Thymus (tissue), 11 donors: ENCODE measurements around the gene NEAT1. TPM values are rescaled to one million over a fixed set of nuclear protein-coding genes. Genes with fewer than 3 reads are reported as not detected.

Experiments
- DNase-seq, 9 donors: peaks; one replicate each; pipeline ENCODE4 v3.0.0-alpha.2; 2013; ENCODE audit warnings: low spot score in 9 of 9, low read depth in 6 of 9, missing footprints in 1 of 9
- H3K27ac ChIP-seq, 2 donors: one replicate each; pipeline ENCODE4 v1.5.1; 2013; ENCODE audit warnings: control low read depth in 1 of 2, low read depth in 1 of 2, low read length in 1 of 2, mild to moderate bottlenecking in 1 of 2, moderate library complexity in 1 of 2
- H3K27me3 ChIP-seq, 2 donors: one replicate each; pipeline ENCODE4 v1.5.1; 2013; ENCODE audit warnings: low read length in 1 of 2; ENCODE audit not compliant: control insufficient read depth in 2 of 2, insufficient read depth in 1 of 2
- H3K36me3 ChIP-seq, 2 donors: one replicate each; pipeline ENCODE4 v1.5.1; 2013; ENCODE audit warnings: low read length in 1 of 2, mild to moderate bottlenecking in 1 of 2, moderate library complexity in 1 of 2; ENCODE audit not compliant: control insufficient read depth in 2 of 2, insufficient read depth in 2 of 2
- H3K4me1 ChIP-seq, 2 donors: one replicate each; pipeline ENCODE4 v1.5.1; 2013; ENCODE audit warnings: low read length in 2 of 2; ENCODE audit not compliant: control insufficient read depth in 2 of 2, insufficient read depth in 2 of 2
- H3K4me3 ChIP-seq, 2 donors: one replicate each; pipeline ENCODE4 v1.5.1; 2013; ENCODE audit warnings: low read length in 2 of 2, control low read depth in 1 of 2, mild to moderate bottlenecking in 1 of 2
- H3K9me3 ChIP-seq, 2 donors: one replicate each; pipeline ENCODE4 v1.5.1; 2013; ENCODE audit warnings: low read length in 1 of 2, mild to moderate bottlenecking in 1 of 2; ENCODE audit not compliant: control insufficient read depth in 2 of 2, insufficient read depth in 1 of 2
- WGBS: extraction: QIAGEN DNeasy Blood & Tissue Kit; methylation state at CpG from one replicate; pipeline ENCODE4 v1.1.7; 2013; 5-methylcytosine and 5-hydroxymethylcytosine counted together
- polyA plus RNA-seq: library from polyadenylated mRNA; stranded (reverse); fragments of 200-250 nt; gene quantifications from one replicate; pipeline ENCODE4 v1.2.3, GENCODE V29; 2013
- total RNA-seq: library from RNA; stranded (reverse); fragments of 120-200 nt; gene quantifications from one replicate; pipeline ENCODE4 v1.2.4, GENCODE V29; 2013
- donor health status: healthy.

The NEAT1 gene
- total and polyA plus RNA-seq, 2 donors: 9.2 to 3,325 TPM

DNA sequence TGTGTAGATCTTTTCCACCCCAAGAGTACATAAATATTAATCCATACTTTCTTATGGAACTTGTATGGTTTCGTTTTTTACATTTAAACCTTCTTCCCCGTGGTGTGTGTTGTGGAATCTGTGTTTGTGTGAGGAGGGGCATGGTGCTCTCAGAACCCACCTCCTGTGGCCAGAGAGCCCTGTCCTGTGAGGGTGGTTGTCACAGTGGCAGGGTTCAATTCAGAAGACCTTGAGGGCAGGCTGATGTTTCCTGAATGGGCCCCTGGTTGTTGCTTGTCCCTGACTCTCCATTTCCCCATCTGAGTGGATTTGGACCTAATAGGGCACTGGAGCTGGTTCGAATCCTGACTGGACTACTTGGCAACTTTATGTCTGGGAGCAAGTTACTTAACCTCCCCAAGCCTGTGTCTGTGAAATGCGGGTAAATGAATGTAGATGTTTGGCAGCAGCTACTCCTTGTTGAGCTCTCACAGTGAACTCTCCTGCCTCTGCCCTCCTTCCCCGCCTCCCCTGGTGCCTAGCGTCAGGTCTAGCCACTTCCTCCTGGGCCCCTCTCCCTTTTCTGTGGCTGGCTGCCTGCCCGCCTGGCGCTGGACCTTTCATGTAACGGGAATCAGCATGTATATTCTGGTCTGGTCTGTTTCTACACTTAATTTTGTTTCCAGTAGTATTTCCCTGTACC is 7.3 kb downstream of the NEAT1 start:
- H3K4me3 ChIP-seq: peak overlapping the region; percentile 6 to 18
- H3K27ac ChIP-seq: peak overlapping the region; percentile 90 to 94
- H3K36me3 ChIP-seq: peaks cover 8 to 12% of the 10 kb centered on the region in 2 donors
- peak in 3 of 9 donors; percentile 30 to 79 (median 60) for DNase-seq
- 4% methylated on average over 9 of the region's 9 CpGs for WGBS
- H3K27me3 ChIP-seq: no peaks in the 10 kb centered on the region
- peaks cover 32 to 53% of the 10 kb centered on the region in 2 donors for H3K4me1 ChIP-seq
- H3K9me3 ChIP-seq: no peaks in the 10 kb centered on the region

DNA sequence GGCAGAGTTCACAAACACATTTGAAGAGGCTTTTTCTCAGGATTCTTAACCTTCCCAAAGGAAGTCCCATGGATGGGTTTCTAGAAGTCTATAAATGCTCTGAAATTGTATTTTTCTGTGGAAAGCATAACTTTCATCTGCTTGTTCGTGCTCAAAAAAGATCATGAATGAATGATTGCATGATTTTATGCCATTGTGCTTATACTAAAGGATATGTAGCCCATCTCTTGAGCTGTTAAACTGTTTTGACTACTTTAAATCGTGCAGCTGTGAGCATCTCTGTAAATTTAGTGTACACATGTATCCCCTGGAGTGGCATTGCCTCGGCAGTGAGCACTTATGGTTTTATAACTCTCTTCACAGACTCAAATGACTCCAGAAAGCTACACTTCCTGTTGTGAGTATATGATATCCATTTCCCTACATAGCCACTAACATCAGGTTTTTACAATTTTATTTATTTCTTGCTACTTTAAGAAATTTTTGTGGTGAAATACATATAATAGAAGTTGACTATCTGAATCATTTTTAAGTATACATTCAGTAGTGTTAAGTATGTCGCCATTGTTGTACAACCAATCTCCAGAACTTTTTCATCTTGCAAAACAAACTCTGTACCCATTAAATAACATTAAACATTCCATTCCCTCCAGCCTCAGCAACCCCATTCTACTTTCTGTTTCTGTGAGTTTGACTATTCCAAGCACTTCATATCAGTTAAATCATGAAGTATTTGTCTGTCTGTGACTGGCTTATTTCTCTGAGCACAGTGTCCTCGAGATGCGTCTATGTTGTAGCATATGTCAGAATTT is 8.0 kb downstream of the NEAT1 start:
- no peaks in the 10 kb centered on the region for H3K9me3 ChIP-seq
- peaks cover 32 to 46% of the 10 kb centered on the region in 2 donors for H3K4me1 ChIP-seq
- H3K27ac ChIP-seq: peak overlapping the region; percentile 90 to 94
- no peaks in the 10 kb centered on the region for H3K27me3 ChIP-seq
- 56% methylated on average over 6 of the region's 6 CpGs for WGBS
- peak overlapping the region; percentile 6 to 18 for H3K4me3 ChIP-seq
- peaks cover 11 to 16% of the 10 kb centered on the region in 2 donors for H3K36me3 ChIP-seq
- peak in 2 of 9 donors; percentile 49 to 67 for DNase-seq

- peak in 2 of 9 donors; percentile 26 to 62 for DNase-seq
- H3K27me3 ChIP-seq: no peaks in the 10 kb centered on the region
- no peaks in the 10 kb centered on the region for H3K9me3 ChIP-seq
- H3K36me3 ChIP-seq: peaks cover 17 to 24% of the 10 kb centered on the region in 2 donors
- H3K4me1 ChIP-seq: peaks cover 29 to 42% of the 10 kb centered on the region in 2 donors
- no peak overlapping the region for H3K4me3 ChIP-seq
- H3K27ac ChIP-seq: peak overlapping the region in 1 of 2 donors; percentile 31
- WGBS: 69% methylated on average over 4 of the region's 4 CpGs
These were observed 9.0 kb downstream of the NEAT1 start for GRCh38 chr11:65431451-65432099.

- WGBS: 77% methylated on average over 2 of the region's 2 CpGs
- DNase-seq: no peak
- no peak overlapping the region for H3K4me3 ChIP-seq
- no peaks in the 10 kb centered on the region for H3K9me3 ChIP-seq
- H3K27me3 ChIP-seq: no peaks in the 10 kb centered on the region
- no peak overlapping the region for H3K27ac ChIP-seq
- peaks cover 16 to 24% of the 10 kb centered on the region in 2 donors for H3K36me3 ChIP-seq
- H3K4me1 ChIP-seq: peaks cover 25 to 36% of the 10 kb centered on the region in 2 donors
These were observed 9.6 kb downstream of the NEAT1 start for GRCh38 chr11:65432100-65432650.

GRCh38 chr11:65432686-65433582 is 10.3 kb downstream of the NEAT1 start:
- Histone ChIP-seq H3K27ac (no peak overlapping the region), H3K36me3 (peaks cover 21 to 27% of the 10 kb centered on the region in 2 donors), H3K27me3 (no peaks in the 10 kb centered on the region), H3K4me1 (peaks cover 19 to 29% of the 10 kb centered on the region in 2 donors), H3K4me3 (no peak overlapping the region), H3K9me3 (no peaks in the 10 kb centered on the region)
- peak in 2 of 9 donors; percentile 58 to 79 for DNase-seq
- 98% methylated on average over 1 of the region's 1 CpG for WGBS

- H3K4me1 ChIP-seq: peaks cover 15 to 21% of the 10 kb centered on the region in 2 donors
- H3K27me3 ChIP-seq: no peaks in the 10 kb centered on the region
- H3K4me3 ChIP-seq: no peak overlapping the region
- H3K36me3 ChIP-seq: peaks cover 22 to 28% of the 10 kb centered on the region in 2 donors
- over 99% methylated on average over 2 of the region's 2 CpGs for WGBS
- H3K9me3 ChIP-seq: no peaks in the 10 kb centered on the region
- H3K27ac ChIP-seq: no peak overlapping the region
- DNase-seq: no peak
These were observed 11.1 kb downstream of the NEAT1 start for GRCh38 chr11:65433657-65434056.

- Histone ChIP-seq H3K27ac (peak overlapping the region in 1 of 2 donors; percentile 42), H3K36me3 (peaks cover 22 to 28% of the 10 kb centered on the region in 2 donors), H3K4me3 (no peak overlapping the region), H3K9me3 (no peaks in the 10 kb centered on the region), H3K4me1 (peaks cover 12 to 19% of the 10 kb centered on the region in 2 donors), H3K27me3 (no peaks in the 10 kb centered on the region)
- WGBS: 91% methylated on average over 6 of the region's 6 CpGs
- DNase-seq: no peak
These were observed 11.6 kb downstream of the NEAT1 start for GRCh38 chr11:65434057-65434666.
